SK-N-MC (cell line): ENCODE results near the gene ANKAR.

ENCODE experiments used
- FOXP2 ChIP-seq: optimal IDR thresholded peaks from 2 replicates; pipeline ENCODE3; 2011; ENCODE audit warnings: mild to moderate bottlenecking, moderate library complexity; ENCODE audit not compliant: insufficient read depth; ENCODE audit errors: extremely low read length, control extremely low read depth
- POLR2AphosphoS5 ChIP-seq: IDR thresholded peaks from 2 replicates; pipeline ENCODE4 v1.6.1; 2012; ENCODE audit warnings: mild to moderate bottlenecking, low read depth, low read length, borderline replicate concordance

- TF ChIP-seq FOXP2 (no peak), POLR2AphosphoS5 (no peak)
These were observed 25.5 kb upstream of the ANKAR start for GRCh38 chr2:189648846-189649509.
